Effector memory CD4-positive, alpha-beta T cell (primary cell): ENCODE data around the gene SST.
"Not testable (repeated sequence)": the region's sequence is repeated elsewhere in the genome, so short reads cannot be mapped to it uniquely, and the experiment has no call there.

Experiments used
- DNase-seq, 3 donors: peaks; one replicate each; pipeline ENCODE4 v3.0.0-alpha.2; 2020
- H3K27ac ChIP-seq: 2 replicates; pipeline ENCODE4 v1.7.0; 2013; ENCODE audit warnings: mild to moderate bottlenecking, low read length, moderate library complexity; ENCODE audit not compliant: insufficient read depth, poor library complexity, severe bottlenecking
- H3K27me3 ChIP-seq: replicated peaks from 2 replicates; pipeline ENCODE4 v1.7.0; 2013; ENCODE audit warnings: mild to moderate bottlenecking, low read length; ENCODE audit not compliant: insufficient read depth, control insufficient read depth, poor library complexity, severe bottlenecking
- H3K36me3 ChIP-seq: 2 replicates; pipeline ENCODE4 v1.7.0; 2013; ENCODE audit warnings: mild to moderate bottlenecking, low read length, moderate library complexity; ENCODE audit not compliant: control insufficient read depth, insufficient read depth
- H3K4me1 ChIP-seq: 2 replicates; pipeline ENCODE4 v1.7.0; 2013; ENCODE audit warnings: low read length, mild to moderate bottlenecking; ENCODE audit not compliant: control insufficient read depth, insufficient read depth, poor library complexity, severe bottlenecking
- H3K4me3 ChIP-seq: 2 replicates; pipeline ENCODE4 v1.7.0; 2013; ENCODE audit warnings: low read length, low read depth, mild to moderate bottlenecking; ENCODE audit not compliant: insufficient read depth, poor library complexity, severe bottlenecking
- H3K9me3 ChIP-seq: 2 replicates; pipeline ENCODE4 v1.7.0; 2013; ENCODE audit warnings: mild to moderate bottlenecking, low read length, moderate library complexity; ENCODE audit not compliant: control insufficient read depth

The SST gene

DNA sequence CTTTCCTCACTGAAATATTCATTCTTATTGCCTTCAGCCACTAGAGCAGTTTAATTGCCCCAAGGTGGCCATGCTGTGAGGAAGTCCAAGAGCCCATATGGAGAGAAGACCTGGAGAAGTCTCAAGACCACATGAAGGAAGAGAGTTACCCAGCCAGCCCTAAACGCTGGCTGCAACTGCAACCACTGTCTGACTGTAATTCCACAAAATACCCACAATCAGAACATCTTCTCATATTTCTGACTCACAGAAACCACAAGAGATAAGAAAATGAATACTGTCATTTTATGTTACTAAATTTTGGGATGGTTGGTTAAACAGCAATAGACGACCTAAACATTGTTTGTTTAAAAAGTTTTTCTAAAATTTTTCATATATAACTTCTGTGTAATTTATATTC lies 14.7 kb upstream of the SST start:
- Histone ChIP-seq H3K9me3 (peaks cover 3% of the 10 kb centered on the region), H3K4me3 (no peak overlapping the region), H3K4me1 (no peaks in the 10 kb centered on the region), H3K27me3 (no peaks in the 10 kb centered on the region), H3K27ac (no peak overlapping the region), H3K36me3 (no peaks in the 10 kb centered on the region)
- DNase-seq: no peak

DNA sequence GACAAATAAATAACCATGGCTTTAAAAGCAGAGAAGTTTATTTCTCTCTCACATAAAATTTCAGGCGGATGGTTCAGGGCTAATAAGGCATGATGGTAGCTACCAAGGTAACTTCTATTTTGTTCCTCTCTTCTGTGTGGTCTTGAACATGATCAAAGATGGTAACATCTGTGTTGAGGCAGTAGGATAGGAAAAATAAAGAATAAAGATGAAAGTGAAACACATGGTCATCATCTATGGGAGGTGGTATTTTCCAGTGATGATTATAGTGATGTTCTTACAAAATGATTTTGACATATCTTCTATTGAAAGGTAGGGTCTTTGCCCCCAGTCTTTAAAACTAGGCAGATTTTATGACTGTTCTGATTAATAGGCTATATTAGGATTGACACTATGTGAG lies 14.2 kb upstream of the SST start:
- DNase-seq: no peak
- no peak overlapping the region for H3K4me3 ChIP-seq
- no peak overlapping the region for H3K27ac ChIP-seq
- peaks cover 3% of the 10 kb centered on the region for H3K9me3 ChIP-seq
- no peaks in the 10 kb centered on the region for H3K27me3 ChIP-seq
- H3K36me3 ChIP-seq: no peaks in the 10 kb centered on the region
- no peaks in the 10 kb centered on the region for H3K4me1 ChIP-seq

DNA sequence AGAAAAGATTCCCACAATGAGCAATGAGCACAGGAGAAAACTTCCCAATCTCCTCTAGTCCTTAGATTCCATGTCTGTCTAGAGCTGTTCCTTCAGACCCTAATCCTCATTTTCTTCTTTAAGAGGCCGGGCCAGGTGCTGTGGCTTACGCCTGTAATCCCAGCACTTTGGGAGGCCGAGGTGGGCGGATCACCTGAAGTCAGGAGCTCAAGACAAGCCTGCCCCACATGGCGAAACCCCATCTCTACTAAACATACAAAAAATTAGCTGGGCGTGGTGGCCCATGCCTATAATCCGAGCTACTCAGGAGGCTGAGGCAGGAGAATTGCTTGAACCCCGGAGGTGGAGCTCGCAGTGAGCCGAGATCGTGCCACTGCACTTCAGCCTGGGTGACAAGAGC lies 11.6 kb upstream of the SST start:
- not testable (repeated sequence) for DNase-seq, H3K27ac ChIP-seq, H3K36me3 ChIP-seq, H3K4me3 ChIP-seq, H3K4me1 ChIP-seq, H3K27me3 ChIP-seq, H3K9me3 ChIP-seq

DNA sequence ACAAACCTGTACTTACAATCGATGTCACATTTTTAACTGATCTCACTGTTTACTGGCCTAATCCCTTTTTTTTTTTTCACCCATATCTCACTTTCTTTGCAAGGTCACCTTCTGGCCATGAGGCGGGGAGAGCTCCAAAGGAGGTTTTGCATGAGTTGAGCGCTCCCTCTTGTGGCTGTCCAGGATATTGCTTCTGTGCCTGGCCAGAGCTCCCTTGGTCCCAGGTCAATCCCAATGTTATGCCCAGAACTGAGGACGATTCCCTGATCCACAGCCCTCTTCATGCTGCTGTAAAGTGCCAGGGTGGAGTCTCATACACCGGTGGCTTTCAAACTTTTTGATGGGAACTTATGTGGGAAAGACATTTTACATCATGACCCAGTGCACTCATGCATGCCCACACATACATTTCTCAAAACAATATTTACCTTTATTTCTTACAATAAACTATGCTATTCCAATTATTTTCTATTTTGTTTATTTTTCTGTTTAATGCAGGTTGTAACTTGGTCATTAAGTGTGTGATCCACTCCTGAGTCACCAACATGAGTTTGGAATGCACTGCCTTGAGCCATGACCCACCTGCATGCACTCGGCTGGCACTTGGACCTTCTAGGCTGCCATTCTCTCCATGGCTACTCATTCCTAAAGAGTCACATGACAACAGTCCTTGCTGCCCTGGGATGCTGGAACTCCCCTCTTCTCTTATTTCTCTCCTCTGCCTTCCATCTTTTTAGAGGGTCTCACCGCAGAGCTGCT lies 9.6 kb upstream of the SST start:
- no peak overlapping the region for H3K4me3 ChIP-seq
- no peaks in the 10 kb centered on the region for H3K36me3 ChIP-seq
- H3K4me1 ChIP-seq: no peaks in the 10 kb centered on the region
- no peaks in the 10 kb centered on the region for H3K27me3 ChIP-seq
- H3K27ac ChIP-seq: no peak overlapping the region
- peak; percentile 28 to 38 (median 30) for DNase-seq
- no peaks in the 10 kb centered on the region for H3K9me3 ChIP-seq

DNA sequence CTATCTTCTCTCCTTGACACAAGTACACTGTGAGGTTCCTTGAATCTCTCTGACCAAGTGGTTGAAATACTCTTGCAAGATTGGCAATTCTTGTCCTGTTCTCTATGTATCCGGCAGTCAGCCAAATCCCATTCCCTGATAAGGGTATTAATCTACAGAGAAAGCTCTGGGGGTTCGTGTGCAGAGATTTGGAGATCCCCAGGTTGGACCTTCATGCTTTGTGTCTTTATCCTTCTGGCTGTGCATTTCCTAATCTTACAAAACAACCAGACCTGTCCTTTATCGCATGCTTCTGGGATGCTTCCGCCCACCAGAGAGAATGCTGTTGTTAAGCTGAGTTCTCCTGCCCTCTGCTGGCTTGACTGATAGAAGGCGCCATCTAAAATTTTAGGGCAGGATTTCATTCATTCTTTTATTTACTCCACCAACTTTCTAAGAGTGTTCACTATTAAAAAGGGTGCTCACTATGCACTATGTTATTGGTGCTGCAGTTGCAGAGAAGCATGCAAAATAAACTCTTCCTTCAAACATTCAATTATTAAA lies 8.6 kb upstream of the SST start:
- Histone ChIP-seq H3K27me3 (peaks cover under 1% of the 10 kb centered on the region), H3K9me3 (no peaks in the 10 kb centered on the region), H3K4me3 (no peak overlapping the region), H3K4me1 (no peaks in the 10 kb centered on the region), H3K27ac (no peak overlapping the region), H3K36me3 (no peaks in the 10 kb centered on the region)
- DNase-seq: no peak

DNA sequence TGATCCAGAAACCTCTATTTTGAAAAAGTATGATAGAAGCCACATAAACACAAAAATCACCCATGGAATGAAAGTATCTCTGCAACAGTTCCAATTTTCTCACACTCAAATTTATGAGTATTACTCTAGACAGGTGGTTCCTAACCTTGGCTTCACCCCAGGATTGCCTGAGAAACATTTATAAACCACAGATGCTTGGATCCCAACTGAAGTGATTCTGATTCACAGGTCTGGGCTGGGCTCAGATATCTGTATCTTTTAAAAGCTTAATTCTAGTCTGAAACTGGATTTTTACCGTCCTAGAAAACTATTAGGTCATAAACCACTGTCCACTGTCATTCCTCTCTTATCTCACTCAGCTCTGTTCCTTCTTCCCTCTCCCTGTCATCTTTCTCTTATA lies 7.4 kb upstream of the SST start:
- Histone ChIP-seq H3K36me3 (no peaks in the 10 kb centered on the region), H3K27me3 (peaks cover 3% of the 10 kb centered on the region), H3K4me3 (no peak overlapping the region), H3K4me1 (no peaks in the 10 kb centered on the region), H3K27ac (no peak overlapping the region), H3K9me3 (no peaks in the 10 kb centered on the region)
- no peak for DNase-seq

DNA sequence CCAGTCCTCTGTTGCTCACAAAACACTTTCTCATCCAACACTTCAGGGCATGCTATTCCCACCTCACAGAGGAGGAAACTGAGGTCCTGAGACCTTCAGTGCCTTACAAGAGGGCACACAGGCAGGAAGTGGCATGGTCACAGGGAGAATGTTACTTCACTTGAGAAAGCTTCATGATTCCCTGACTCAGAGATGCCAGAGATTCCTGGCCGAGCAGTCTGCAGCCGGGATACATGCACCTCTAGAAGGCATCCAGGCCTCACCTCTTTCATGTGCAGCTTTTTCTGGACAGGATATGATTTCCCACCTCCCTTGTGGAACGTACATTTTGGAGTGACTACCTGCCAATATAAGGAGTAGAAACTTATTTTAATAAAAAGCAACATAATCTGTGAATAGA lies 2.8 kb upstream of the SST start:
- Histone ChIP-seq H3K4me3 (no peak overlapping the region), H3K36me3 (no peaks in the 10 kb centered on the region), H3K27ac (no peak overlapping the region), H3K9me3 (no peaks in the 10 kb centered on the region), H3K4me1 (no peaks in the 10 kb centered on the region), H3K27me3 (peaks cover 16% of the 10 kb centered on the region)
- DNase-seq: no peak

DNA sequence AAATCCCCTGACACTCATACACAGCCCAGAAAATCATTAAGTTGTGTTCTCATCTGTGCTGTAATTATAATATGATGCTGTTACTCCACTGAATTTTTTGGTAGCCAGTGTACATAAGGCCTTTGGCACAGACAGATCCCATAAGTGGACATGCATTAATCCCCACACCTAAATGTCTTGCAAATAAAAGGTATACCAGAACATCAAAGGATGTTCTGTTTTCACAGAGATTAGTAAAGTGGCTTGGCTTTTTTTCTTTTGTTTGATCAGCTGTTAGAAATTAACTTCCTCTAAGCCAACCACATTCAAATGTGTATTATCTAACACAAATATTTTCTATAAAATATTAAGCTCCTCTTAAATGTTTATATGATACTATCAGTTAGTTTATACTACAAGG lies 2.7 kb downstream of the SST start:
- Histone ChIP-seq H3K4me3 (no peak overlapping the region), H3K9me3 (no peaks in the 10 kb centered on the region), H3K27ac (no peak overlapping the region), H3K4me1 (no peaks in the 10 kb centered on the region), H3K27me3 (peaks cover 18% of the 10 kb centered on the region), H3K36me3 (no peaks in the 10 kb centered on the region)
- DNase-seq: no peak

DNA sequence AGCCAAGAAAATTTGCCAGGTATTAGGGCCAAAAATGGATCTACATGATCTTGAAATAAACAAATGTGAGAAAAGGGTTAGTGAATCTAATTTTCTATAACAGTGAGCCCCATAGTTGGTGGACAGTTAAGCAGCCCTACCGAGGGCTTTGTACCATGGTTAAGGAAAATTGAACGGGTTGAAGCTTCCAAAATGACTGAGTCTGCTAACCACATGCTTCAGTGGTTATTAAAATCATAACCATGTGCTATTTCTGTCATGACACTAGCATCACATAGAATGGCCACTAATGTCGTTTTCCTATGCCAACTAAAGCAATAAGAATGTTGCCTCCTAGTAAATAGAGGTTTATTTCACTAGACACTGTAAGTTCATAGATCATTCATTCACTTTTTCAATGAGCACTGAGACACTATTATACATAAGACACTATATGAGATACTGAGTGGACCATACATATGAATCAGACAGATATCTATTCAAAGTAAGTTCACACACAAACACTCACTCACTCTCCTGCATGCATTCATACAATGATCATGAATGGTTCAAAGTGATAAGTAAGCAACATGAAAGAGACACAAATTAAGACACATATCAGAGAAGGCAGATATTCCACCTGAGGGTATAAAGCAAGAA lies 4.3 kb downstream of the SST start:
- Histone ChIP-seq H3K4me1 (no peaks in the 10 kb centered on the region), H3K27me3 (peaks cover 18% of the 10 kb centered on the region), H3K4me3 (no peak overlapping the region), H3K36me3 (no peaks in the 10 kb centered on the region), H3K27ac (no peak overlapping the region), H3K9me3 (no peaks in the 10 kb centered on the region)
- DNase-seq: no peak

DNA sequence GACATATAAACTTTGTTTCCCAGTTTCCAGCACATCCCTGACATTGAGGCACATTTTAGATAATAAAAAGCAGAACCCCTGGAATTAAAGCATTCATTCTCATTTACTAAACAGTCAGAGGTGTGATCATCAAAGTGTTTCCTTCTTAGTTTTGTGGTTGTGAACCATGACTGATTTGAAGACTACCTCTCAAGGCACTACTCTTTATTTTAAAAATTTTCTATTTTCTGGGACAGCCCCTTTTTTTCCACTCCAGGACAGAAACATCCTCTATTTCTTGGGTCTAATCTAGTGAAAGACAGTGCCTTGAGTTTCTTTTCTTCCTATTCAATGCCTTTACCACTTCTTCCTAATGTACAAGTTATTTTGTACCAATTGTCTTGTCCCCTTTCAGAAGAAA lies 5.2 kb downstream of the SST start:
- no peaks in the 10 kb centered on the region for H3K36me3 ChIP-seq
- H3K27ac ChIP-seq: no peak overlapping the region
- DNase-seq: no peak
- no peaks in the 10 kb centered on the region for H3K4me1 ChIP-seq
- no peaks in the 10 kb centered on the region for H3K9me3 ChIP-seq
- peaks cover 9% of the 10 kb centered on the region for H3K27me3 ChIP-seq
- no peak overlapping the region for H3K4me3 ChIP-seq
